Spleen (tissue), 11 donors: ENCODE data around the gene ASB10. TPM values are rescaled to one million over a fixed set of nuclear protein-coding genes. Genes with fewer than 3 reads are reported as not detected.
A peak's percentile ranks its signal among the peaks of the same experiment; 100 is the strongest.

ENCODE experiments used
- DNase-seq: peaks from one replicate; pipeline ENCODE4 v3.0.0-alpha.2; 2020
- H3K27ac ChIP-seq, 8 donors: fragments of 200-600 bp; sonication (generic) in 7 of 8; 1 replicate in 4 of 8; 2 replicates in 4 of 8; pipeline versions ENCODE4 v1.5.0 to v1.8.0; 2016 to 2021; ENCODE audit warnings: inconsistent platforms in 4 of 8, mild to moderate bottlenecking in 4 of 8, moderate library complexity in 1 of 8
- H3K27me3 ChIP-seq, 7 donors: fragments of 200-600 bp; sonication (generic) in 6 of 7; replicated peaks in 1 of 7; 1 replicate in 4 of 7; 2 replicates in 3 of 7; pipeline versions ENCODE4 v1.5.0 to v1.8.0; 2016 to 2021; ENCODE audit warnings: inconsistent platforms in 3 of 7, mild to moderate bottlenecking in 1 of 7
- H3K36me3 ChIP-seq, 6 donors: fragments of 200-600 bp; sonication (generic) in 5 of 6; 1 replicate in 4 of 6; 2 replicates in 2 of 6; pipeline versions ENCODE4 v1.5.0 to v1.8.0; 2016 to 2021; ENCODE audit warnings: inconsistent platforms in 2 of 6
- H3K4me1 ChIP-seq, 6 donors: fragments of 200-600 bp; sonication (generic) in 5 of 6; 1 replicate in 3 of 6; 2 replicates in 3 of 6; pipeline versions ENCODE4 v1.5.0 to v1.8.0; 2016 to 2021; ENCODE audit warnings: inconsistent platforms in 3 of 6
- H3K4me3 ChIP-seq, 8 donors: fragments of 200-600 bp; sonication (generic) in 7 of 8; 1 replicate in 4 of 8; 2 replicates in 4 of 8; pipeline versions ENCODE4 v1.5.0 to v1.8.0; 2016 to 2021; ENCODE audit warnings: inconsistent platforms in 4 of 8, mild to moderate bottlenecking in 4 of 8, moderate library complexity in 2 of 8
- H3K9me3 ChIP-seq, 8 donors: fragments of 200-600 bp; sonication (generic) in 7 of 8; 1 replicate in 4 of 8; 2 replicates in 4 of 8; pipeline versions ENCODE4 v1.5.0 to v1.8.0; 2016 to 2021; ENCODE audit warnings: inconsistent platforms in 4 of 8
- CTCF ChIP-seq, 11 experiments: fragments of 200-600 bp in 7 of 11; fragments of 450-650 bp in 4 of 11; sonication (generic) in 4 of 11; IDR thresholded peaks in 8 of 11; conservative IDR thresholded peaks in 3 of 11; 1 replicate in 7 of 11; 2 replicates in 4 of 11; pipeline versions ENCODE4 v1.4.0 to v1.8.0; 2016 to 2021; ENCODE audit warnings: antibody characterized with exemption in 11 of 11, inconsistent platforms in 4 of 11, mild to moderate bottlenecking in 1 of 11
- POLR2A ChIP-seq, 3 donors: fragments of 450-650 bp; IDR thresholded peaks; one replicate each; pipeline ENCODE4 v1.5.1; 2017; ENCODE audit warnings: antibody characterized with exemption in 3 of 3, mild to moderate bottlenecking in 1 of 3
- POLR2AphosphoS5 ChIP-seq, 3 donors: sonication (generic); formaldehyde crosslinking; IDR thresholded peaks; one replicate each; pipeline ENCODE4 v1.5.1; 2017; ENCODE audit warnings: antibody characterized with exemption in 3 of 3
- WGBS, 5 donors: extraction: QIAGEN DNeasy Blood & Tissue Kit in 3 of 5; methylation state at CpG; one replicate each; pipeline versions ENCODE4 v1.1.5 to v1.1.7; 2013 to 2018; 5-methylcytosine and 5-hydroxymethylcytosine counted together
- intact Hi-C: fragments of 100-400 bp; cut with DNase I; formaldehyde crosslinking; loops from one replicate; pipeline ENCODE4 v1.15.0; 2023; ENCODE audit warnings: low total_unique reads
- polyA plus RNA-seq, 3 donors: library from polyadenylated mRNA; stranded (reverse); fragments of 200-250 nt; gene quantifications; one replicate each; pipeline ENCODE4 v1.2.1, GENCODE V29; 2013
- total RNA-seq, 7 donors: library from RNA; depleted of rRNA in 3 of 7; stranded (reverse); fragments of >200 nt in 3 of 7; fragmentation: NEBNext Ultra II Directional in 4 of 7; extraction: Animal tissue kit (Norgen Biotek cat#: 25700) in 4 of 7; gene quantifications; one replicate each; pipeline versions ENCODE4 v1.1.0 to v1.2.1, GENCODE V29; 2016 to 2021
- donor health status: healthy with polysubstance abuse.
- donor health status: DM: no; HTN: no; CAD: no; lungs with moderate emphysema.
- donor health status: DM: no; HTN: no; CAD: no.
- donor health status: Bipolar disorder and iron deficiency.
- donor health status: healthy.
- donor health status: DM: no; HTN: no; CAD: no.
- donor health status: DM: yes; HTN: yes; CAD: no.

The ASB10 gene
- total and polyA plus RNA-seq, 10 donors = not detected

- Histone ChIP-seq H3K27ac (peak overlapping the region; percentile 77 to 97 (median 91)), H3K4me3 (peak overlapping the region; percentile 90 to 99 (median 98)), H3K9me3 (no peaks in the 10 kb centered on the region), H3K27me3 (no peaks in the 10 kb centered on the region), H3K4me1 (peaks cover 13 to 53% (median 34%) of the 10 kb centered on the region in 6 donors), H3K36me3 (peaks cover 0 to 43% (median 33%) of the 10 kb centered on the region in 6 donors)
- DNase-seq = peak; percentile 87
- intact Hi-C loops = no loop called here
- 0 to 4% (median 2%) methylated on average over 23 to 36 of the region's 36 CpGs for WGBS, 5 donors
- TF ChIP-seq POLR2A (IDR thresholded peaks at IDR 0.05) (no peak), POLR2AphosphoS5 (IDR thresholded peaks at IDR 0.05) (peak in 1 of 3 donors; percentile 1)
Observed at GRCh38 chr7:151232917-151233701, 46.1 kb upstream of the ASB10 start.

- intact Hi-C loops = no loop called here
- peak in 1 of 11 experiments; percentile 17 for TF ChIP-seq CTCF (IDR thresholded peaks at IDR 0.05 in 8 of 11, conservative IDR thresholded peaks at IDR 0.05 in 3 of 11)
- TF ChIP-seq POLR2A (IDR thresholded peaks at IDR 0.05) = peak in 2 of 3 donors; percentile 8 to 69
- peak; percentile 92 to 97 (median 95) for TF ChIP-seq POLR2AphosphoS5 (IDR thresholded peaks at IDR 0.05)
- peak; percentile 99 for DNase-seq
- Histone ChIP-seq H3K9me3 (no peaks in the 10 kb centered on the region), H3K4me1 (peaks cover 17 to 60% (median 40%) of the 10 kb centered on the region in 6 donors), H3K27me3 (no peaks in the 10 kb centered on the region), H3K27ac (peak within 1 kb of the TSS; percentile 77 to 97 (median 91)), H3K36me3 (peaks cover 0 to 35% (median 25%) of the 10 kb centered on the region in 6 donors), H3K4me3 (peak within 1 kb of the TSS; percentile 90 to 99 (median 98))
- WGBS, 5 donors = 1% methylated on average over 35 to 79 of the region's 79 CpGs
Observed at GRCh38 chr7:151232091-151232916, 45.3 kb upstream of the ASB10 start, which contains the start of gene CHPF2. Gene CHPF2, plus strand, starts transcription at chr7:151232483. Its CDS starts 1,529 bp downstream, at chr7:151234012.

GRCh38 chr7:151231080-151231479 is 44.0 kb upstream of the ASB10 start:
- no peak for TF ChIP-seq POLR2A (IDR thresholded peaks at IDR 0.05)
- no peak for TF ChIP-seq CTCF (IDR thresholded peaks at IDR 0.05 in 8 of 11, conservative IDR thresholded peaks at IDR 0.05 in 3 of 11)
- TF ChIP-seq POLR2AphosphoS5 (IDR thresholded peaks at IDR 0.05) = no peak
- H3K27ac ChIP-seq = no peak overlapping the region
- H3K36me3 ChIP-seq = peaks cover 0 to 22% (median 13%) of the 10 kb centered on the region in 6 donors
- no peaks in the 10 kb centered on the region for H3K9me3 ChIP-seq
- H3K4me1 ChIP-seq = peaks cover 21 to 66% (median 46%) of the 10 kb centered on the region in 6 donors
- 77 to 98% (median 82%) methylated on average over 1 of the region's 1 CpG for WGBS, 5 donors
- no peak overlapping the region for H3K4me3 ChIP-seq
- no peaks in the 10 kb centered on the region for H3K27me3 ChIP-seq
- intact Hi-C loops = no loop called here
- DNase-seq = no peak

- peaks cover 0 to 15% (median 6%) of the 10 kb centered on the region in 6 donors for H3K36me3 ChIP-seq
- H3K27me3 ChIP-seq = no peaks in the 10 kb centered on the region
- H3K4me1 ChIP-seq = peaks cover 28 to 64% (median 47%) of the 10 kb centered on the region in 6 donors
- intact Hi-C loops = no loop called here
- no peak for TF ChIP-seq CTCF (IDR thresholded peaks at IDR 0.05 in 8 of 11, conservative IDR thresholded peaks at IDR 0.05 in 3 of 11)
- no peak for TF ChIP-seq POLR2AphosphoS5 (IDR thresholded peaks at IDR 0.05)
- no peak for TF ChIP-seq POLR2A (IDR thresholded peaks at IDR 0.05)
- no peak overlapping the region for H3K4me3 ChIP-seq
- H3K27ac ChIP-seq = no peak overlapping the region
- peak; percentile 41 for DNase-seq
- H3K9me3 ChIP-seq = no peaks in the 10 kb centered on the region
- WGBS, 5 donors = 87 to 92% (median 89%) methylated on average over 10 of the region's 10 CpGs
Observed at GRCh38 chr7:151229249-151229648, 42.2 kb upstream of the ASB10 start.
